ENCODE data around the gene ARHGAP45. TPM values are rescaled to one million over a fixed set of nuclear protein-coding genes. Genes with fewer than 3 reads are reported as not detected.

The ARHGAP45 gene, protein sequence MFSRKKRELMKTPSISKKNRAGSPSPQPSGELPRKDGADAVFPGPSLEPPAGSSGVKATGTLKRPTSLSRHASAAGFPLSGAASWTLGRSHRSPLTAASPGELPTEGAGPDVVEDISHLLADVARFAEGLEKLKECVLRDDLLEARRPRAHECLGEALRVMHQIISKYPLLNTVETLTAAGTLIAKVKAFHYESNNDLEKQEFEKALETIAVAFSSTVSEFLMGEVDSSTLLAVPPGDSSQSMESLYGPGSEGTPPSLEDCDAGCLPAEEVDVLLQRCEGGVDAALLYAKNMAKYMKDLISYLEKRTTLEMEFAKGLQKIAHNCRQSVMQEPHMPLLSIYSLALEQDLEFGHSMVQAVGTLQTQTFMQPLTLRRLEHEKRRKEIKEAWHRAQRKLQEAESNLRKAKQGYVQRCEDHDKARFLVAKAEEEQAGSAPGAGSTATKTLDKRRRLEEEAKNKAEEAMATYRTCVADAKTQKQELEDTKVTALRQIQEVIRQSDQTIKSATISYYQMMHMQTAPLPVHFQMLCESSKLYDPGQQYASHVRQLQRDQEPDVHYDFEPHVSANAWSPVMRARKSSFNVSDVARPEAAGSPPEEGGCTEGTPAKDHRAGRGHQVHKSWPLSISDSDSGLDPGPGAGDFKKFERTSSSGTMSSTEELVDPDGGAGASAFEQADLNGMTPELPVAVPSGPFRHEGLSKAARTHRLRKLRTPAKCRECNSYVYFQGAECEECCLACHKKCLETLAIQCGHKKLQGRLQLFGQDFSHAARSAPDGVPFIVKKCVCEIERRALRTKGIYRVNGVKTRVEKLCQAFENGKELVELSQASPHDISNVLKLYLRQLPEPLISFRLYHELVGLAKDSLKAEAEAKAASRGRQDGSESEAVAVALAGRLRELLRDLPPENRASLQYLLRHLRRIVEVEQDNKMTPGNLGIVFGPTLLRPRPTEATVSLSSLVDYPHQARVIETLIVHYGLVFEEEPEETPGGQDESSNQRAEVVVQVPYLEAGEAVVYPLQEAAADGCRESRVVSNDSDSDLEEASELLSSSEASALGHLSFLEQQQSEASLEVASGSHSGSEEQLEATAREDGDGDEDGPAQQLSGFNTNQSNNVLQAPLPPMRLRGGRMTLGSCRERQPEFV
- 1.5 to 4.0 TPM (median 3.6 TPM) in 5 replicates for total RNA-seq (2022; extraction: Qiagen RNA extraction; ENCODE audit: low read depth)

DNA sequence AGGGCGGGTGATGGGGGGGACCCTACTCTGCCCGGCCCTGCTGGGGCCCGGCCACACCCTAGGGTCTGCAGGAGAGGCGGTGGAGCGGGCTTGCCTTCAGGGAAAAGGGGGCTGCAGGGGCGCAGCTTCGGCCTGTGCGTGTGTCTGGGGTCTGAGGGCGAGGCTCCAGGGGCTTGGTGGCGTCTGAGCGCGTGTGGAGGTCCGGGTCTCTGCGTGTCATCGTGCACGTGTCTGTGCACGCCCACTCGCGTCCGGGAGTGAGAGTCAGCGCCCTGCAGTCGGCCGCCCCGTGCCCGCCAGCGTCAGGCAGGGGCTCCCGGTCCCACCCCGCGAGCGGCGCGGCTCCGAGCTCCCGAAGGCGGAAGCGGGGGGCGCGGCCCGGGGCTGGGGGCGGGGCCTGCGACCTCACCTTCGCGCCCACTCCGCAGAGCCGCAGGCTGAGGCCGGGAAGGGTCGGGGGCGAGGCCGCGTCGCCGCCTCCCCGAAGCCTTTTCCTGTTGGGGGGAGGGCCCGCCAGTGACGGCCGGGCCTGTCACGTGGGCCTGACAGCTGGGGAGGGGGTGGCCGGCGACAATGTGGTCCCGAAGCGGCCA is at the start of gene ARHGAP45:
Gene ARHGAP45 (plus strand): TSS at position 420 of the 593 bp plus-strand sequence. CDS start 239 bp downstream, outside the sequence.

DNA sequence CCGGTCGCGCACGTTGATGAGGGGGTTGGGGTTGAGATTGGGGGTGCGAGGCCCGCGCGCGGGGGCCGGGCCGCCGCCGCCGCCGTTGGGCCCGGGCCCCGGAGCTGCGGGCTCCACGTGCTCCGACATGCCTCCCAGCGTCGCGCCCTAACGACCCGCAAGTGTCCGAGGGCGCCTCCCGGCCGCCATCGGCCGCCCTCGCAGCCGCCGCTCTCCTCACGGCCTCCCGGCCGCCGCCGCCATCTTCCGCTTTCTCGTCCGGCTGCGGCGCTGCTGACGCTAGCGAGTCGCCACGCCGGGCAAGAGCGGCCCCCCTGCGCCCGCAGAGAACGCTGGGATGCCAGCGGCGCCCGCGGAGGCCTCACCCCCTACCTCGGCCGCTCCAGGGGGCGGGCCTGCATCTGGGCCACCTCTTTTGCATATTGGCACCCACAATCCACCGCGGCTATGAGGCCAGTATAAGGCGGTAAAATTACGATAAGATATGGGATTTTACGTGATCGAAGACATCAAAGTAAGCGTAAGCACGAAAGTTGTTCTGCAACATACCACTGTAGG is 46.0 kb upstream of the ARHGAP45 start, which contains the start of gene TMEM259:
Gene TMEM259 (minus strand): TSS at position 256 of the 558 bp plus-strand sequence. CDS start 127 bp downstream, at position 129.

DNA sequence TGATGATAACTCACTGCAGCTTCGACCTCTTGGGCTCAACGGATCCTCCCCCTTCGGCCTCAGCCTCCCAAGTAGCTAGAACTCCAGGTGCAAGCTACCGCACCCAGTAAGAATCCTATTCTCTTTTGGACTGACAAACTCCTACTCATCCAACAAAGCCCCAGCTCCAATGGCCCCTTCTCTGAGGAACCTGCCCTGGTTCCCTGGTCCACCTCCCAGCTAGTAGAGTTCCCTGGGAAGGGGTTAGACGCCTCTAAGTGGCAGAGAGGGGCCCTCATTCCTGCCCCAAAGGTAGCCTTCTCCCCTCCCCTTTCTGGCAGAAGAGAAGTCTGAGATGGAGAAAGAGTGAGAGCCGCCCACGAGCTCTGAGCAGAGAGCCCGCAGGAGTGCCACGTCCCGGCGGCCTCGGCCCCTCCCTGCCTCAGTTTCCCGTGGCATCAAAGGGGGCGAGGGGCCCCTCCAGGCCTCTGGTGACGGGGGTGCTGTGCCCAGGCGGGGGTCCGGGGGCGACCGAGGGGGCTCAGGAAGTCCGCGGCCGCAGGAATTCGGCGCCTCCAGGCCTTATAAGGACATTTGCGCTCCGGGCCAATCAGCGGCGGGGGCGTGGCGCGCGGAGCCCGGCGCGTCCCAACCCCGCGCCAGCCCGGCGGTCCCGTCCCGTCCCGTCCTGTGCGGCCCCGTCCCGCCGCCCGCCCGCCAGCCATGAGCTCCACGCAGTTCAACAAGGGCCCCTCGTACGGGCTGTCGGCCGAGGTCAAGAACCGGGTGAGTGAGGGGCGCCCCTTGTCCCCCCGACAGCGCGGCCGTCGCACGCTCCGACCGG is 40.8 kb upstream of the ARHGAP45 start, which contains the start of gene CNN2:
Gene CNN2 (plus strand): TSS at position 649 of the 823 bp plus-strand sequence. CDS start 54 bp downstream, at position 703.

DNA sequence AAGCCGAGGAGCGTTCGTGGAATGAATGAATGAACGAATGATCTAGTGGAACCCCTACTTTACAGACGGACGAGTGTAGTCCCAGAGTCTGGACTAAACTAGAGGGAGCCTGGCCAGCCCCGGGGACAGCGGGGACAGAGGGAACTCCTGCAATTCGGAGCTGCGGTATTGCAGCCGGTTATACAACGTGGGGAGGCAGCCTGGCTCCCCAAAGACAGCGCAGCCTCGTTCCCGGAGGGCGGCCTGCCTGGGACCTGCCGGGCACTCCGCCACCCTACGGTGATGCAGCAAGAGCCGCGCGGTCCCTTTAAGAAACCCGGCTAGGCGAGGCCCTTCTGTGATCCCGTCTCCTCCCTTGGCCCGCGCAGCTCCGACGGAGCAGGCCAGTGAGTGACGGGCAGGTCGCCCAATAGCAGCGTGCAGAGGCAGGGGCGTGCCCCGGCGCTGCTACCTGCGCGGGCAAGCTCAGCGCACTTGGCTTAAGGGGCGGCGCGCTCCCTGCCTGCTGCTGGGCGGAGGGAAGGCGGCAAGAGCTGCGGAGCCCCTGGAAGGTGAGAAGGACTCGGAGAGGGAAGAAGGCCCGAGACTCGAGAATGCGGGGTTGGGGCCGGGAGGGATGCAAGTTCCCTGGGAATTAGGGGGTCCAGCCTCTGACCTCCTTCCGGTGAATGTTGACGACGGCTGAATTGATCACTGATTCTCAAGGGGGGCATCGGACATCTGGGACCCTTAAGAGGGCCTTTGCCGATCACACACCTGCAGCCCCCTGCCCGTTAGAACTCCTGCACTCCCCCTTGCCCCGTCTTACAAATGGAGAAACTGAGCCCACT is 27.1 kb upstream of the ARHGAP45 start, which contains the start of gene ABCA7:
Gene ABCA7 (plus strand): TSS at position 462 of the 830 bp plus-strand sequence. CDS start 1,255 bp downstream, outside the sequence.

DNA sequence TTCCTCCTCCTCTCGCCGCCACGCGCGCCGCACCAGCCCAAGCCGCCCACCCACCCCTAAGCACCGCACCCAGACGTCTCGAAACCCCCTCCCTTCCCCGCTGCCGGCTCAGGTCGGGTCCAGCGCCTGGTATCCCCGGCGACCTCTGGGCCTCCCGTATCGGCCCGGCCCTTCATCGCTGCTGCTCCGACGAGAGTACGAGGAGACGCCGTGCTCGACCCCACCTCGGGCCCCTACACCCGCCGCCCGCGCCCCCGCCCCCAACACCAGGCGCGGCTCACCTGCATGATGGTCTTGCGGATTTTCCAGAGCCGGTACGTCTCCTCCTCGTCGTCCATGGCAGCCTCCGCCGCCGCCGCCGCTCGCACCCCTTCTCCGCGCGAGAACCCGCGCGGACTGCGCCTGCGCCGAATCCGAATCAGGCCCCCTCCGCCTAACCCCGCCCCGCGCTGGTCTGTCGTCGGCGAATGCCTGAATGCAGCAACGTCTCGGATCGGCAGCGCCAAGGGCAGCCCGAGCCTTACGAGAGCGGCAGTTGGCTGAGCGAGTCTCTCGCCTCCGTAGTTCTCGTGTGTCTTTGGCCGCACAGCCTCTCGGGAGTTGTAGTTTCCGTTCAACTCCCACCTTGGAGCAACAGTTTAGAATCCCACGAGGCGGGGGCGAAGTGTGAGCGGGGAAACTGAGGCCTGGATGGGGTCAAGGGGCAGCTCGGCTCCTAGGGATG is 28.2 kb downstream of the ARHGAP45 start, which contains the start of gene POLR2E:
Gene POLR2E (minus strand): TSS at position 398 of the 724 bp plus-strand sequence. CDS start 60 bp downstream, at position 338.

DNA sequence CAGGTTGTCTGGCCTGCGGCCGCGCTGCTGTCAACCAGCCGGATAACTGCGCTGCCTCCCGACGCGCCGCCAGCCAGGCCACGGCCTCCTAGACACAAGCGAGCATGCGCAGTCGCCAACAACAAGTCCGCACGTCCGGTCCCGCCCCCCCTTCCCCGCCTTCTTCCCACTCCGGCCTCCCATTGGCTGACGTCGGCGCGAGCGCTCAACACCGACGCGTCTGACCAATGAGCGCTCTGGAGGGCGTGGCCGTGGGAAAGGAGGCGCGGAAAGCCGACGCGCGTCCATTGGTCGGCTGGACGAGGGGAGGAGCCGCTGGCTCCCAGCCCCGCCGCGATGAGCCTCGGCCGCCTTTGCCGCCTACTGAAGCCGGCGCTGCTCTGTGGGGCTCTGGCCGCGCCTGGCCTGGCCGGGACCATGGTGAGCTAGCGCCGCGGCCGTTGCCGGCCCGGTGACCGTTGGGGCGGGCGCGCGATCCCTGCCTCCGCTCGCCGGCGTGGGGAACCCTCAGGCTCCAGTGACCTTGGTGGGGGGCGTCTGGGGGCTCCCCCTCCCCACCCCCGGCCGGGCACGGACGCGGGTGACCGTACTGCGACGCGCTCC is 36.8 kb downstream of the ARHGAP45 start, which contains the start of gene GPX4:
Gene GPX4 (plus strand): TSS at position 287 of the 603 bp plus-strand sequence. CDS start 50 bp downstream, at position 337.

Other genes starting within 250 kb of the ARHGAP45 start
- 1.2 to 7.0 TPM (median 5.6 TPM) in 5 replicates for gene PLPPR3, start 245.2 kb upstream of the ARHGAP45 start, total RNA-seq (2022; extraction: Qiagen RNA extraction; ENCODE audit: low read depth)
- 0.26 to 0.27 TPM in 2 of 5 replicates, not detected in the others for gene AZU1, start 239.3 kb upstream of the ARHGAP45 start, total RNA-seq (2022; extraction: Qiagen RNA extraction; ENCODE audit: low read depth)
- gene PRTN3, start 226.2 kb upstream of the ARHGAP45 start, total RNA-seq (2022; extraction: Qiagen RNA extraction; ENCODE audit: low read depth), result 0.24 to 0.64 TPM (median 0.34 TPM) in 3 of 5 replicates, not detected in the others
- 0.15 to 0.16 TPM in 2 of 5 replicates, not detected in the others for gene ELANE, start 214.9 kb upstream of the ARHGAP45 start, total RNA-seq (2022; extraction: Qiagen RNA extraction; ENCODE audit: low read depth)
- gene CFD, start 207.5 kb upstream of the ARHGAP45 start, total RNA-seq (2022; extraction: Qiagen RNA extraction; ENCODE audit: low read depth), result 5.8 to 25.7 TPM (median 20.6 TPM) in 5 replicates
- gene MED16, start 174.0 kb upstream of the ARHGAP45 start, total RNA-seq (2022; extraction: Qiagen RNA extraction; ENCODE audit: low read depth), result 11.8 to 23.9 TPM (median 23.1 TPM) in 5 replicates
- not detected in 5 replicates for gene RNU6-9, start 173.7 kb upstream of the ARHGAP45 start, total RNA-seq (2022; extraction: Qiagen RNA extraction; ENCODE audit: low read depth)
- 23.4 to 55.9 TPM (median 41.8 TPM) in 5 replicates for gene R3HDM4, start 153.9 kb upstream of the ARHGAP45 start, total RNA-seq (2022; extraction: Qiagen RNA extraction; ENCODE audit: low read depth)
- 0.21 to 0.62 TPM (median 0.42 TPM) in 4 of 5 replicates, not detected in the other for gene KISS1R, start 149.8 kb upstream of the ARHGAP45 start, total RNA-seq (2022; extraction: Qiagen RNA extraction; ENCODE audit: low read depth)
- gene ARID3A, start 141.1 kb upstream of the ARHGAP45 start, total RNA-seq (2022; extraction: Qiagen RNA extraction; ENCODE audit: low read depth), result 3.3 to 8.5 TPM (median 7.0 TPM) in 5 replicates
- gene WDR18, start 82.8 kb upstream of the ARHGAP45 start, total RNA-seq (2022; extraction: Qiagen RNA extraction; ENCODE audit: low read depth), result 37.9 to 71.8 TPM (median 69.0 TPM) in 5 replicates
- 0.88 to 4.3 TPM (median 3.3 TPM) in 5 replicates for gene GRIN3B, start 66.7 kb upstream of the ARHGAP45 start, total RNA-seq (2022; extraction: Qiagen RNA extraction; ENCODE audit: low read depth)
- gene TMEM259, start 46.0 kb upstream of the ARHGAP45 start, total RNA-seq (2022; extraction: Qiagen RNA extraction; ENCODE audit: low read depth), result 55.7 to 134 TPM (median 120 TPM) in 5 replicates
- gene RNU6-2, start 45.6 kb upstream of the ARHGAP45 start, total RNA-seq (2022; extraction: Qiagen RNA extraction; ENCODE audit: low read depth), result not detected in 5 replicates
- gene CNN2, start 40.6 kb upstream of the ARHGAP45 start, total RNA-seq (2022; extraction: Qiagen RNA extraction; ENCODE audit: low read depth), result 58.7 to 77.1 TPM (median 66.0 TPM) in 5 replicates
- gene ABCA7, start 27.1 kb upstream of the ARHGAP45 start, total RNA-seq (2022; extraction: Qiagen RNA extraction; ENCODE audit: low read depth), result 6.2 to 17.5 TPM (median 12.9 TPM) in 5 replicates
- 163 to 257 TPM (median 236 TPM) in 5 replicates for gene POLR2E, start 28.2 kb downstream of the ARHGAP45 start, total RNA-seq (2022; extraction: Qiagen RNA extraction; ENCODE audit: low read depth)
- gene GPX4, start 36.8 kb downstream of the ARHGAP45 start, total RNA-seq (2022; extraction: Qiagen RNA extraction; ENCODE audit: low read depth), result 367 to 510 TPM (median 493 TPM) in 5 replicates
- gene SBNO2, start 107.1 kb downstream of the ARHGAP45 start, total RNA-seq (2022; extraction: Qiagen RNA extraction; ENCODE audit: low read depth), result 20.2 to 45.2 TPM (median 43.8 TPM) in 5 replicates
- 25.5 to 40.2 TPM (median 38.6 TPM) in 5 replicates for gene STK11, start 138.6 kb downstream of the ARHGAP45 start, total RNA-seq (2022; extraction: Qiagen RNA extraction; ENCODE audit: low read depth)
- 2.3 to 6.0 TPM (median 4.7 TPM) in 5 replicates for gene CBARP, start 170.8 kb downstream of the ARHGAP45 start, total RNA-seq (2022; extraction: Qiagen RNA extraction; ENCODE audit: low read depth)
- gene ATP5F1D, start 174.6 kb downstream of the ARHGAP45 start, total RNA-seq (2022; extraction: Qiagen RNA extraction; ENCODE audit: low read depth), result 77.1 to 178 TPM (median 171 TPM) in 5 replicates
- gene MIDN, start 181.4 kb downstream of the ARHGAP45 start, total RNA-seq (2022; extraction: Qiagen RNA extraction; ENCODE audit: low read depth), result 35.7 to 56.7 TPM (median 49.1 TPM) in 5 replicates
- 87.1 to 165 TPM (median 105 TPM) in 5 replicates for gene CIRBP, start 202.2 kb downstream of the ARHGAP45 start, total RNA-seq (2022; extraction: Qiagen RNA extraction; ENCODE audit: low read depth)
- gene FAM174C, start 208.4 kb downstream of the ARHGAP45 start, total RNA-seq (2022; extraction: Qiagen RNA extraction; ENCODE audit: low read depth), result 31.9 to 87.6 TPM (median 83.9 TPM) in 5 replicates
- gene EFNA2, start 218.7 kb downstream of the ARHGAP45 start, total RNA-seq (2022; extraction: Qiagen RNA extraction; ENCODE audit: low read depth), result 0.61 to 3.2 TPM (median 2.9 TPM) in 5 replicates

Data from A549 treated with ZK216348 at 1 μM for 4 hours (cell line).